ENCODE data around the gene C5orf15. TPM values are rescaled to one million over a fixed set of nuclear protein-coding genes. Genes with fewer than 3 reads are reported as not detected.

C5orf15 gene
- total RNA-seq, 6 experiments from 2014 or later, result 46.2 to 63.5 (median 57.2) TPM

- Mint-ChIP-seq H3K27ac (no peak overlapping the region), H3K9me3 (peaks cover 5% of the 10 kb centered on the region; the same call in 1 of the 2 replicates), H3K27me3 (ENCODE audit: insufficient read depth) (peaks cover 18% of the 10 kb centered on the region; the same call in 1 of the 2 replicates), H3K4me1 (ENCODE audit: low read depth) (peaks cover 4% of the 10 kb centered on the region), H3K4me3 (no peak overlapping the region), H3K36me3 (ENCODE audit: low read depth) (no peaks in the 10 kb centered on the region)
- DNase-seq, result no peak
- no peak for TF ChIP-seq CTCF (IDR thresholded peaks at IDR 0.05)
Observed at GRCh38 chr5:133934822-133935666, 33.4 kb downstream of the C5orf15 start.

GRCh38 chr5:133934311-133934710 is 34.1 kb downstream of the C5orf15 start:
- DNase-seq, result no peak
- H3K9me3 Mint-ChIP-seq, result peaks cover 5% of the 10 kb centered on the region; the same call in 1 of the 2 replicates
- no peak overlapping the region for H3K27ac Mint-ChIP-seq
- TF ChIP-seq CTCF (IDR thresholded peaks at IDR 0.05), result no peak
- peaks cover 18% of the 10 kb centered on the region; the same call in 1 of the 2 replicates for H3K27me3 Mint-ChIP-seq (ENCODE audit: insufficient read depth)
- H3K4me1 Mint-ChIP-seq (ENCODE audit: low read depth), result peaks cover 10% of the 10 kb centered on the region
- no peaks in the 10 kb centered on the region for H3K36me3 Mint-ChIP-seq (ENCODE audit: low read depth)
- H3K4me3 Mint-ChIP-seq, result no peak overlapping the region

- H3K4me3 Mint-ChIP-seq, result no peak overlapping the region
- H3K27me3 Mint-ChIP-seq (ENCODE audit: insufficient read depth), result peaks cover 21% of the 10 kb centered on the region; the same call in 1 of the 2 replicates
- H3K4me1 Mint-ChIP-seq (ENCODE audit: low read depth), result peaks cover 10% of the 10 kb centered on the region
- no peak for DNase-seq
- no peaks in the 10 kb centered on the region for H3K36me3 Mint-ChIP-seq (ENCODE audit: low read depth)
- H3K27ac Mint-ChIP-seq, result no peak overlapping the region
- no peak for TF ChIP-seq CTCF (IDR thresholded peaks at IDR 0.05)
- H3K9me3 Mint-ChIP-seq, result peaks cover 5% of the 10 kb centered on the region; the same call in 1 of the 2 replicates
Observed at GRCh38 chr5:133933670-133934295, 34.6 kb downstream of the C5orf15 start.

- peaks cover 21% of the 10 kb centered on the region; the same call in 1 of the 2 replicates for H3K27me3 Mint-ChIP-seq (ENCODE audit: insufficient read depth)
- H3K4me3 Mint-ChIP-seq, result no peak overlapping the region
- no peak for TF ChIP-seq CTCF (IDR thresholded peaks at IDR 0.05)
- no peak for DNase-seq
- H3K4me1 Mint-ChIP-seq (ENCODE audit: low read depth), result peaks cover 10% of the 10 kb centered on the region
- H3K27ac Mint-ChIP-seq, result no peak overlapping the region
- peaks cover 5% of the 10 kb centered on the region; the same call in 1 of the 2 replicates for H3K9me3 Mint-ChIP-seq
- no peaks in the 10 kb centered on the region for H3K36me3 Mint-ChIP-seq (ENCODE audit: low read depth)
Observed at GRCh38 chr5:133933169-133933509, 35.3 kb downstream of the C5orf15 start.

- Mint-ChIP-seq H3K4me1 (ENCODE audit: low read depth) (peaks cover 10% of the 10 kb centered on the region), H3K27ac (no peak overlapping the region), H3K9me3 (peaks cover 5% of the 10 kb centered on the region; the same call in 1 of the 2 replicates), H3K27me3 (ENCODE audit: insufficient read depth) (peaks cover 17% of the 10 kb centered on the region), H3K4me3 (no peak overlapping the region), H3K36me3 (ENCODE audit: low read depth) (no peaks in the 10 kb centered on the region)
- DNase-seq, result no peak
- no peak for TF ChIP-seq CTCF (IDR thresholded peaks at IDR 0.05)
Observed at GRCh38 chr5:133932441-133933168, 35.8 kb downstream of the C5orf15 start.

All from HFFc6 (cell line).